Measurements from ENCODE around the gene SYCE1.
"Not testable (repeated sequence)": the region's sequence is repeated elsewhere in the genome, so short reads cannot be mapped to it uniquely, and the experiment has no call there.

SYCE1 gene

GRCh38 chr10:133555521-133555920 lies 9.9 kb downstream of the SYCE1 start:
- no peak for DNase-seq

GRCh38 chr10:133554600-133554999 lies 10.8 kb downstream of the SYCE1 start:
- DNase-seq, result no peak

- no peak for DNase-seq
These were observed 20.9 kb downstream of the SYCE1 start for GRCh38 chr10:133544506-133544905.

- not testable (repeated sequence) for DNase-seq
These were observed 23.9 kb downstream of the SYCE1 start for GRCh38 chr10:133541441-133541975.

GRCh38 chr10:133537546-133538545 lies 27.5 kb downstream of the SYCE1 start:
- DNase-seq, result no peak

- no peak for DNase-seq
These were observed 29.2 kb downstream of the SYCE1 start for GRCh38 chr10:133536198-133536597.

- DNase-seq, result no peak
These were observed 31.0 kb downstream of the SYCE1 start for GRCh38 chr10:133534417-133534816.

- no peak for DNase-seq
These were observed 32.5 kb downstream of the SYCE1 start for GRCh38 chr10:133532871-133533270.

- DNase-seq, result no peak
These were observed 34.9 kb downstream of the SYCE1 start for GRCh38 chr10:133530506-133530905.

- no peak for DNase-seq
These were observed 35.8 kb downstream of the SYCE1 start for GRCh38 chr10:133529576-133529946.

- DNase-seq, result peak; percentile 51
These were observed 36.4 kb downstream of the SYCE1 start for GRCh38 chr10:133528845-133529575.

GRCh38 chr10:133528296-133528844 lies 37.0 kb downstream of the SYCE1 start:
- DNase-seq, result peak; percentile 40

- no peak for DNase-seq
These were observed 37.6 kb downstream of the SYCE1 start for GRCh38 chr10:133527771-133528271.

GRCh38 chr10:133526957-133527588 lies 38.3 kb downstream of the SYCE1 start, which contains the start of gene CYP2E1:
TSS of gene CYP2E1 (plus strand) at chr10:133527363. CDS start at chr10:133527396, 33 bp downstream.
- no peak for DNase-seq

GRCh38 chr10:133525444-133525843 lies 39.9 kb downstream of the SYCE1 start:
- DNase-seq, result no peak

- DNase-seq, result no peak
These were observed 41.7 kb downstream of the SYCE1 start for GRCh38 chr10:133523631-133524203.

- peak; percentile 76 for DNase-seq
These were observed 45.1 kb downstream of the SYCE1 start for GRCh38 chr10:133520193-133520738.

- not testable (repeated sequence) for DNase-seq
These were observed 46.9 kb downstream of the SYCE1 start for GRCh38 chr10:133518517-133518916.

- DNase-seq, result no peak
These were observed 49.3 kb downstream of the SYCE1 start for GRCh38 chr10:133516057-133516456.

GRCh38 chr10:133515471-133515870 lies 49.9 kb downstream of the SYCE1 start:
- DNase-seq, result no peak

- no peak for DNase-seq
These were observed 53.4 kb downstream of the SYCE1 start for GRCh38 chr10:133511907-133512528.

All from retina (tissue), 1 donor.